ENCODE measurements around the gene RFT1. TPM values are rescaled to one million over a fixed set of nuclear protein-coding genes. Genes with fewer than 3 reads are reported as not detected.

The RFT1 gene
- total and polyA plus RNA-seq, 2 of the 13 experiments (the other 11 are each of a cell fraction or from before 2014, with no cell fraction given), result 23.2 to 37.0 TPM

DNA sequence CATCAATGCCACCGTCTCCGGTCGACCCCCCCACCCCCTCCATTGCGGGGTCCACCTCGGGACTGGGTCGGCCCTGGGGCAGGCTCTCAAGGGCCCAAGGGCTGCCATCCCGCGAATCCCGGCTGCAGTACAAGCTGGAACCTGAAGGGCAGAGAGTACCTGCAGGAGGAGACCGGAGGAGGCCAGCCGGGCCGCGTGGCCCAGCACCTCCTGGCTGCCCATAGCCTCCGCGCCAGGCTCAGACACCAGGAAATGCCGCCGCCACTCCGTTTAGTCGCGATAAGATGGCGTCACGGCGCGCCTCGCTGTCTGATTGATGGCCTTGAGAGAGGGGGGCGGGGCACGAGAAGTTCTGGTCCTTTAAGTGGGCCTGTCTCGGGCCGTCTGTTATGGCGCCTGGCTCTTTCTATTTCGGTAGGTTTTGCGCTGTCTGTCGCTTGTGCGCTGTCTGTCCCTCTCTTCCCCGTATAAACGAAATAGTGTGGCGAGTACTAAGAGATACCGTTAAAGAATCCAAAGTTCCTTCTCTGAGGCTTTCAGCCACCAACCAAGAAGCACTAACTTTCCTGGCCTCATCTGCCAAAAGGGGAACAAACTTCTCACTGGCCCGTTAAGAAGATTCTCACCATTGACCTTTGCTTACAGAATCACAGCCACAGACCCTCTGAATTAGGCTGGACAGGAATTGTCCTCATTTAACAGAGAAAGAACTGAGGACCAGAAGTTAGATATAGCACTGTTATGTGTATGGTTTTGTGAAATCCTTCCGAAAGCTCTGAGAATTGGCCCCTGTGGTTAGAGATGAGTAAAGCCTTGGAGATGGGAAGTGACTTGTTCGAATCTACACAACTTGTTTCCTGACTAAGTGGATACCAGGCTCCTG, at the start of gene RFT1 (continued):
- TF ChIP-seq, protein P1, sequence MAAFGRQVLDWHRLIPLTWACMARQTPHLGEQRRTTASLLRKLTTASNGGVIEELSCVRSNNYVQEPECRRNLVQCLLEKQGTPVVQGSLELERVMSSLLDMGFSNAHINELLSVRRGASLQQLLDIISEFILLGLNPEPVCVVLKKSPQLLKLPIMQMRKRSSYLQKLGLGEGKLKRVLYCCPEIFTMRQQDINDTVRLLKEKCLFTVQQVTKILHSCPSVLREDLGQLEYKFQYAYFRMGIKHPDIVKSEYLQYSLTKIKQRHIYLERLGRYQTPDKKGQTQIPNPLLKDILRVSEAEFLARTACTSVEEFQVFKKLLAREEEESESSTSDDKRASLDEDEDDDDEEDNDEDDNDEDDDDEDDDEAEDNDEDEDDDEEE (CRISPR knock-in tag; IDR thresholded peaks at IDR 0.05), result peak; percentile 81; the same call in 1 of the 2 replicates
- peak; percentile 96 for TF ChIP-seq MYC (CRISPR knock-in tag; IDR thresholded peaks at IDR 0.05; ENCODE audit: borderline replicate concordance)
- no peak for TF ChIP-seq U2AF1 (optimal IDR thresholded peaks at IDR 0.05; ENCODE audit: low read depth, low read length)
- peak; percentile 56; the same call in 1 of the 2 replicates for TF ChIP-seq NR2C2 (CRISPR knock-in tag; IDR thresholded peaks at IDR 0.05; ENCODE audit: borderline replicate concordance)
- 0 out of 2 replicates have a peak, but pooled peaks have one; percentile 14 for TF ChIP-seq BCL6 (CRISPR knock-in tag; IDR thresholded peaks at IDR 0.05)
- no peak for TF ChIP-seq TCF7 (IDR thresholded peaks at IDR 0.05; ENCODE audit: low read depth)
- TF ChIP-seq, protein P2, sequence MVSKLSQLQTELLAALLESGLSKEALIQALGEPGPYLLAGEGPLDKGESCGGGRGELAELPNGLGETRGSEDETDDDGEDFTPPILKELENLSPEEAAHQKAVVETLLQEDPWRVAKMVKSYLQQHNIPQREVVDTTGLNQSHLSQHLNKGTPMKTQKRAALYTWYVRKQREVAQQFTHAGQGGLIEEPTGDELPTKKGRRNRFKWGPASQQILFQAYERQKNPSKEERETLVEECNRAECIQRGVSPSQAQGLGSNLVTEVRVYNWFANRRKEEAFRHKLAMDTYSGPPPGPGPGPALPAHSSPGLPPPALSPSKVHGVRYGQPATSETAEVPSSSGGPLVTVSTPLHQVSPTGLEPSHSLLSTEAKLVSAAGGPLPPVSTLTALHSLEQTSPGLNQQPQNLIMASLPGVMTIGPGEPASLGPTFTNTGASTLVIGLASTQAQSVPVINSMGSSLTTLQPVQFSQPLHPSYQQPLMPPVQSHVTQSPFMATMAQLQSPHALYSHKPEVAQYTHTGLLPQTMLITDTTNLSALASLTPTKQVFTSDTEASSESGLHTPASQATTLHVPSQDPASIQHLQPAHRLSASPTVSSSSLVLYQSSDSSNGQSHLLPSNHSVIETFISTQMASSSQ (IDR thresholded peaks at IDR 0.05; ENCODE audit: low read depth), result no peak
- TF ChIP-seq, protein P2 (CRISPR knock-in tag; IDR thresholded peaks at IDR 0.05; ENCODE audit: borderline replicate concordance), result peak; percentile 49; the same call in 1 of the 2 replicates
- no peak for TF ChIP-seq ZFP62 (CRISPR knock-in tag; IDR thresholded peaks at IDR 0.05)
- TF ChIP-seq, protein P3, sequence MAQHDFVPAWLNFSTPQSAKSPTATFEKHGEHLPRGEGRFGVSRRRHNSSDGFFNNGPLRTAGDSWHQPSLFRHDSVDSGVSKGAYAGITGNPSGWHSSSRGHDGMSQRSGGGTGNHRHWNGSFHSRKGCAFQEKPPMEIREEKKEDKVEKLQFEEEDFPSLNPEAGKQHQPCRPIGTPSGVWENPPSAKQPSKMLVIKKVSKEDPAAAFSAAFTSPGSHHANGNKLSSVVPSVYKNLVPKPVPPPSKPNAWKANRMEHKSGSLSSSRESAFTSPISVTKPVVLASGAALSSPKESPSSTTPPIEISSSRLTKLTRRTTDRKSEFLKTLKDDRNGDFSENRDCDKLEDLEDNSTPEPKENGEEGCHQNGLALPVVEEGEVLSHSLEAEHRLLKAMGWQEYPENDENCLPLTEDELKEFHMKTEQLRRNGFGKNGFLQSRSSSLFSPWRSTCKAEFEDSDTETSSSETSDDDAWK (CRISPR knock-in tag; IDR thresholded peaks at IDR 0.05), result no peak
- TF ChIP-seq, protein P4, sequence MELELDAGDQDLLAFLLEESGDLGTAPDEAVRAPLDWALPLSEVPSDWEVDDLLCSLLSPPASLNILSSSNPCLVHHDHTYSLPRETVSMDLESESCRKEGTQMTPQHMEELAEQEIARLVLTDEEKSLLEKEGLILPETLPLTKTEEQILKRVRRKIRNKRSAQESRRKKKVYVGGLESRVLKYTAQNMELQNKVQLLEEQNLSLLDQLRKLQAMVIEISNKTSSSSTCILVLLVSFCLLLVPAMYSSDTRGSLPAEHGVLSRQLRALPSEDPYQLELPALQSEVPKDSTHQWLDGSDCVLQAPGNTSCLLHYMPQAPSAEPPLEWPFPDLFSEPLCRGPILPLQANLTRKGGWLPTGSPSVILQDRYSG (CRISPR knock-in tag; IDR thresholded peaks at IDR 0.05), result no peak
- TF ChIP-seq ZNF264 (CRISPR knock-in tag; IDR thresholded peaks at IDR 0.05), result no peak
- TF ChIP-seq CREM (IDR thresholded peaks at IDR 0.05), result peak; percentile 98
- TF ChIP-seq CREM (CRISPR knock-in tag; IDR thresholded peaks at IDR 0.05), result peak; percentile 78; the same call in 1 of the 2 replicates
- TF ChIP-seq, protein P5, sequence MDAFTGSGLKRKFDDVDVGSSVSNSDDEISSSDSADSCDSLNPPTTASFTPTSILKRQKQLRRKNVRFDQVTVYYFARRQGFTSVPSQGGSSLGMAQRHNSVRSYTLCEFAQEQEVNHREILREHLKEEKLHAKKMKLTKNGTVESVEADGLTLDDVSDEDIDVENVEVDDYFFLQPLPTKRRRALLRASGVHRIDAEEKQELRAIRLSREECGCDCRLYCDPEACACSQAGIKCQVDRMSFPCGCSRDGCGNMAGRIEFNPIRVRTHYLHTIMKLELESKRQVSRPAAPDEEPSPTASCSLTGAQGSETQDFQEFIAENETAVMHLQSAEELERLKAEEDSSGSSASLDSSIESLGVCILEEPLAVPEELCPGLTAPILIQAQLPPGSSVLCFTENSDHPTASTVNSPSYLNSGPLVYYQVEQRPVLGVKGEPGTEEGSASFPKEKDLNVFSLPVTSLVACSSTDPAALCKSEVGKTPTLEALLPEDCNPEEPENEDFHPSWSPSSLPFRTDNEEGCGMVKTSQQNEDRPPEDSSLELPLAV (CRISPR knock-in tag; conservative IDR thresholded peaks at IDR 0.05; ENCODE audit: low read depth), result no peak
